ENCODE data around the gene PPIL6. TPM values are rescaled to one million over a fixed set of nuclear protein-coding genes. Genes with fewer than 3 reads are reported as not detected.

Gene PPIL6
- polyA plus RNA-seq, 2 of the 4 experiments (the other 2 are of a cell fraction) = 1.6 to 5.0 TPM

DNA sequence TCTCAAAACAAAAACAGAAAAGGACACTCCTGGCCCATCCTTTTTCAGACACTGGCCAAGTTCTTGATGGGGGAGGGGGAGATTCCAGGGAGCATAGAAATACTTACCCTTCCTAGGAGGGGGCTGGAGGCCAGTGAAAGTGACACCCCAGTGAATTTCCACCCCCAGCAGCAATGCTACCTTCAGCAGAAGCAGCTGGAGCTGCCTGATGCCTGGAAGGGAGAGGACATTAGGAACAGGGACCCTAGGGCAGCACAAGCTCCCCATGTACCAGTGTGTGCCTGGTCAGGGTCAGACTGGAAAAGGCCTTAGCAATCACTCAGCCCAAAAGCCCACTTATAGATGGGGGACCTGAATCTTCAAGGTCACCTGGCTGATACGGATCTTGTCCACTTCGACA, 12.7 kb upstream of the PPIL6 start:
- TF ChIP-seq EHF (CRISPR knock-in tag; IDR thresholded peaks at IDR 0.05) (no peak), CHD2 (IDR thresholded peaks at IDR 0.05; ENCODE audit: low read length, partially characterized antibody) (no peak), CEBPB (IDR thresholded peaks at IDR 0.05) (no peak), TP53 (CRISPR knock-in tag; IDR thresholded peaks at IDR 0.05) (no peak), RAD21 (conservative IDR thresholded peaks at IDR 0.05 in 1 of 2, IDR thresholded peaks at IDR 0.05 in 1 of 2) (no peak), MAFK (IDR thresholded peaks at IDR 0.05; ENCODE audit: partially characterized antibody) (no peak), EP300 (IDR thresholded peaks at IDR 0.05) (no peak), HEYL (CRISPR knock-in tag; IDR thresholded peaks at IDR 0.05) (no peak)
- TF ChIP-seq, protein P1, sequence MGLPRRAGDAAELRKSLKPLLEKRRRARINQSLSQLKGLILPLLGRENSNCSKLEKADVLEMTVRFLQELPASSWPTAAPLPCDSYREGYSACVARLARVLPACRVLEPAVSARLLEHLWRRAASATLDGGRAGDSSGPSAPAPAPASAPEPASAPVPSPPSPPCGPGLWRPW (IDR thresholded peaks at IDR 0.05) = no peak
- TF ChIP-seq, protein P2, sequence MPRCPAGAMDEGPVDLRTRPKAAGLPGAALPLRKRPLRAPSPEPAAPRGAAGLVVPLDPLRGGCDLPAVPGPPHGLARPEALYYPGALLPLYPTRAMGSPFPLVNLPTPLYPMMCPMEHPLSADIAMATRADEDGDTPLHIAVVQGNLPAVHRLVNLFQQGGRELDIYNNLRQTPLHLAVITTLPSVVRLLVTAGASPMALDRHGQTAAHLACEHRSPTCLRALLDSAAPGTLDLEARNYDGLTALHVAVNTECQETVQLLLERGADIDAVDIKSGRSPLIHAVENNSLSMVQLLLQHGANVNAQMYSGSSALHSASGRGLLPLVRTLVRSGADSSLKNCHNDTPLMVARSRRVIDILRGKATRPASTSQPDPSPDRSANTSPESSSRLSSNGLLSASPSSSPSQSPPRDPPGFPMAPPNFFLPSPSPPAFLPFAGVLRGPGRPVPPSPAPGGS (IDR thresholded peaks at IDR 0.05) = no peak
- ChIA-PET CTCF (interaction anchor here (0.8 to 2.5 kb wide), 3 partner anchors 11 to 265 kb away, joined by 3 to 16 read pairs (median 4); partner anchors contain the start of genes PPIL6 and SMPD2), POLR2A (interaction anchor here (0.5 to 4.1 kb wide), 2 partner anchors 12 to 36 kb away, joined by 3 to 18 read pairs; partner anchors contain the start of genes PPIL6 and SMPD2)
- H3K4me2 ChIP-seq = no peak overlapping the region
- no CpG with 5 or more reads among the region's 2 CpGs for WGBS (ENCODE audit: missing lambda C conversion rate)
- H3K9me3 ChIP-seq = no peaks in the 10 kb centered on the region
- H3K27ac ChIP-seq = no peak overlapping the region
- FAIRE-seq = no peak
- ATAC-seq = no peak
- DNase-seq (ENCODE audit: low read depth in 1 of 2, low spot score in 1 of 2) = no peak
- no peak overlapping the region for H3K4me3 ChIP-seq
- peaks cover 14% of the 10 kb centered on the region; the same call in 1 of the 3 replicates for H3K4me1 ChIP-seq

DNA sequence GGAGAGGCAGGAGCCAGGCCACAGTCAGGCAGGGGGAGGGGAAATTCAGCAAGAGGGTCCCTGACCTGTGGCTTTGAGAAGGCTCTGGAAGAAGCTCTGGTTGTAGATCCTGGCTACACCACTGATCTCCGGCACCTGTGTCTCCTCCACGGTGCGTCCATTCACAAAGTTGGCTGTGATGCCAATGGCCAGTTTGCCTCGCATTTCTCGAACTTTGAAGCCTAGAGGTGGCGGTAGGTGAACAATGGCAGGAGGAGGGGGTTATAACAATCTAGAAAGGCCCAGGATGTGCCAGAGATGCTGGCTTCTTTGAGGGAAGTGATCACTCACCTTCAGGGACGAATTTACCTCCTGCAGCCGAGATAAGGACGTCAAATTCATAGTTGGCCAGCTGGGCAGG, 11.8 kb upstream of the PPIL6 start:
- H3K4me3 ChIP-seq = no peak overlapping the region
- H3K4me2 ChIP-seq = no peak overlapping the region
- H3K9me3 ChIP-seq = no peaks in the 10 kb centered on the region
- TF ChIP-seq RARB (CRISPR knock-in tag; IDR thresholded peaks at IDR 0.05) (no peak), ZSCAN20 (CRISPR knock-in tag; IDR thresholded peaks at IDR 0.05) (no peak), TFCP2L1 (CRISPR knock-in tag; IDR thresholded peaks at IDR 0.05) (no peak), FOSL2 (IDR thresholded peaks at IDR 0.05) (no peak), FOSL2 (CRISPR knock-in tag; IDR thresholded peaks at IDR 0.05) (no peak), GATA3 (IDR thresholded peaks at IDR 0.05; ENCODE audit: borderline replicate concordance) (no peak), USF2 (IDR thresholded peaks at IDR 0.05) (no peak), NPAS2 (CRISPR knock-in tag; IDR thresholded peaks at IDR 0.05; ENCODE audit: borderline replicate concordance) (no peak), CHD4 (IDR thresholded peaks at IDR 0.05; ENCODE audit: borderline replicate concordance) (no peak), KDM5A (IDR thresholded peaks at IDR 0.05) (no peak), NR3C1 (IDR thresholded peaks at IDR 0.05) (no peak), FOSB (CRISPR knock-in tag; IDR thresholded peaks at IDR 0.05) (no peak), HOXB5 (CRISPR knock-in tag; IDR thresholded peaks at IDR 0.05) (no peak), CEBPB (IDR thresholded peaks at IDR 0.05) (no peak), MAFK (IDR thresholded peaks at IDR 0.05; ENCODE audit: partially characterized antibody) (no peak)
- TF ChIP-seq, protein P3, sequence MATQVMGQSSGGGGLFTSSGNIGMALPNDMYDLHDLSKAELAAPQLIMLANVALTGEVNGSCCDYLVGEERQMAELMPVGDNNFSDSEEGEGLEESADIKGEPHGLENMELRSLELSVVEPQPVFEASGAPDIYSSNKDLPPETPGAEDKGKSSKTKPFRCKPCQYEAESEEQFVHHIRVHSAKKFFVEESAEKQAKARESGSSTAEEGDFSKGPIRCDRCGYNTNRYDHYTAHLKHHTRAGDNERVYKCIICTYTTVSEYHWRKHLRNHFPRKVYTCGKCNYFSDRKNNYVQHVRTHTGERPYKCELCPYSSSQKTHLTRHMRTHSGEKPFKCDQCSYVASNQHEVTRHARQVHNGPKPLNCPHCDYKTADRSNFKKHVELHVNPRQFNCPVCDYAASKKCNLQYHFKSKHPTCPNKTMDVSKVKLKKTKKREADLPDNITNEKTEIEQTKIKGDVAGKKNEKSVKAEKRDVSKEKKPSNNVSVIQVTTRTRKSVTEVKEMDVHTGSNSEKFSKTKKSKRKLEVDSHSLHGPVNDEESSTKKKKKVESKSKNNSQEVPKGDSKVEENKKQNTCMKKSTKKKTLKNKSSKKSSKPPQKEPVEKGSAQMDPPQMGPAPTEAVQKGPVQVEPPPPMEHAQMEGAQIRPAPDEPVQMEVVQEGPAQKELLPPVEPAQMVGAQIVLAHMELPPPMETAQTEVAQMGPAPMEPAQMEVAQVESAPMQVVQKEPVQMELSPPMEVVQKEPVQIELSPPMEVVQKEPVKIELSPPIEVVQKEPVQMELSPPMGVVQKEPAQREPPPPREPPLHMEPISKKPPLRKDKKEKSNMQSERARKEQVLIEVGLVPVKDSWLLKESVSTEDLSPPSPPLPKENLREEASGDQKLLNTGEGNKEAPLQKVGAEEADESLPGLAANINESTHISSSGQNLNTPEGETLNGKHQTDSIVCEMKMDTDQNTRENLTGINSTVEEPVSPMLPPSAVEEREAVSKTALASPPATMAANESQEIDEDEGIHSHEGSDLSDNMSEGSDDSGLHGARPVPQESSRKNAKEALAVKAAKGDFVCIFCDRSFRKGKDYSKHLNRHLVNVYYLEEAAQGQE (IDR thresholded peaks at IDR 0.05) = no peak
- H3K27ac ChIP-seq = no peak overlapping the region
- DNase-seq (ENCODE audit: low read depth in 1 of 2, low spot score in 1 of 2) (no peak), ATAC-seq (no peak), FAIRE-seq (no peak)
- peaks cover 9% of the 10 kb centered on the region; the same call in 1 of the 3 replicates for H3K4me1 ChIP-seq
- 94% methylated on average over 9 of the region's 9 CpGs for WGBS (ENCODE audit: missing lambda C conversion rate)
- ChIA-PET CTCF (no interaction called here), POLR2A (no interaction called here)

Data from A549 (cell line).